Measurements from ENCODE around the gene HS3ST6. TPM values are rescaled to one million over a fixed set of nuclear protein-coding genes. Genes with fewer than 3 reads are reported as not detected.
A peak's percentile ranks its signal among the peaks of the same experiment; 100 is the strongest.
"Not testable (repeated sequence)": the region's sequence is repeated elsewhere in the genome, so short reads cannot be mapped to it uniquely, and the experiment has no call there.

HS3ST6 gene
- polyA plus RNA-seq, 1 experiment: not detected

GRCh38 chr16:1963806-1964505, 45.7 kb upstream of the HS3ST6 start:
- ChIA-PET CTCF (interaction anchor here (1.3 to 1.4 kb wide), 2 partner anchors 9 to 40 kb away, joined by 6 to 7 read pairs; partner anchors contain the start of gene RPL3L), POLR2A (interaction anchor here (0.6 to 1.0 kb wide), 6 partner anchors 23 to 136 kb away, joined by 3 to 15 read pairs (median 8); partner anchors contain the start of gene FAHD1)
- Histone ChIP-seq H3K27me3 (ENCODE audit: control insufficient read depth, insufficient read depth, low read length) (no peaks in the 10 kb centered on the region), H3K36me3 (ENCODE audit: control insufficient read depth, insufficient read depth, low read length) (peaks cover 17% of the 10 kb centered on the region), H3K4me3 (ENCODE audit: low read depth, low read length) (peak overlapping the region; percentile 92)
- DNase-seq (ENCODE audit: low read depth): no peak
- TF ChIP-seq, protein P1, sequence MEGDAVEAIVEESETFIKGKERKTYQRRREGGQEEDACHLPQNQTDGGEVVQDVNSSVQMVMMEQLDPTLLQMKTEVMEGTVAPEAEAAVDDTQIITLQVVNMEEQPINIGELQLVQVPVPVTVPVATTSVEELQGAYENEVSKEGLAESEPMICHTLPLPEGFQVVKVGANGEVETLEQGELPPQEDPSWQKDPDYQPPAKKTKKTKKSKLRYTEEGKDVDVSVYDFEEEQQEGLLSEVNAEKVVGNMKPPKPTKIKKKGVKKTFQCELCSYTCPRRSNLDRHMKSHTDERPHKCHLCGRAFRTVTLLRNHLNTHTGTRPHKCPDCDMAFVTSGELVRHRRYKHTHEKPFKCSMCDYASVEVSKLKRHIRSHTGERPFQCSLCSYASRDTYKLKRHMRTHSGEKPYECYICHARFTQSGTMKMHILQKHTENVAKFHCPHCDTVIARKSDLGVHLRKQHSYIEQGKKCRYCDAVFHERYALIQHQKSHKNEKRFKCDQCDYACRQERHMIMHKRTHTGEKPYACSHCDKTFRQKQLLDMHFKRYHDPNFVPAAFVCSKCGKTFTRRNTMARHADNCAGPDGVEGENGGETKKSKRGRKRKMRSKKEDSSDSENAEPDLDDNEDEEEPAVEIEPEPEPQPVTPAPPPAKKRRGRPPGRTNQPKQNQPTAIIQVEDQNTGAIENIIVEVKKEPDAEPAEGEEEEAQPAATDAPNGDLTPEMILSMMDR (IDR thresholded peaks at IDR 0.05; ENCODE audit: insufficient read depth, low read depth, low read length): peak; percentile 29; the same call in 1 of the 2 replicates

- H3K27me3 ChIP-seq (ENCODE audit: control insufficient read depth, insufficient read depth, low read length); CTCF ChIA-PET; H3K4me3 ChIP-seq (ENCODE audit: low read depth, low read length); DNase-seq (ENCODE audit: low read depth); POLR2A ChIA-PET: not testable (repeated sequence)
- peaks cover 17% of the 10 kb centered on the region for H3K36me3 ChIP-seq (ENCODE audit: control insufficient read depth, insufficient read depth, low read length)
Measured at GRCh38 chr16:1962161-1963153, 44.2 kb upstream of the HS3ST6 start.

GRCh38 chr16:1961651-1962067, 43.4 kb upstream of the HS3ST6 start:
- Histone ChIP-seq H3K27me3 (ENCODE audit: control insufficient read depth, insufficient read depth, low read length) (no peaks in the 10 kb centered on the region; the same call in 1 of the 2 replicates), H3K36me3 (ENCODE audit: control insufficient read depth, insufficient read depth, low read length) (peaks cover 17% of the 10 kb centered on the region), H3K4me3 (ENCODE audit: low read depth, low read length) (no peak overlapping the region)
- DNase-seq (ENCODE audit: low read depth): no peak
- ChIA-PET CTCF (no interaction called here), POLR2A (no interaction called here)
- TF ChIP-seq, protein P1 (IDR thresholded peaks at IDR 0.05; ENCODE audit: insufficient read depth, low read depth, low read length): no peak

DNA sequence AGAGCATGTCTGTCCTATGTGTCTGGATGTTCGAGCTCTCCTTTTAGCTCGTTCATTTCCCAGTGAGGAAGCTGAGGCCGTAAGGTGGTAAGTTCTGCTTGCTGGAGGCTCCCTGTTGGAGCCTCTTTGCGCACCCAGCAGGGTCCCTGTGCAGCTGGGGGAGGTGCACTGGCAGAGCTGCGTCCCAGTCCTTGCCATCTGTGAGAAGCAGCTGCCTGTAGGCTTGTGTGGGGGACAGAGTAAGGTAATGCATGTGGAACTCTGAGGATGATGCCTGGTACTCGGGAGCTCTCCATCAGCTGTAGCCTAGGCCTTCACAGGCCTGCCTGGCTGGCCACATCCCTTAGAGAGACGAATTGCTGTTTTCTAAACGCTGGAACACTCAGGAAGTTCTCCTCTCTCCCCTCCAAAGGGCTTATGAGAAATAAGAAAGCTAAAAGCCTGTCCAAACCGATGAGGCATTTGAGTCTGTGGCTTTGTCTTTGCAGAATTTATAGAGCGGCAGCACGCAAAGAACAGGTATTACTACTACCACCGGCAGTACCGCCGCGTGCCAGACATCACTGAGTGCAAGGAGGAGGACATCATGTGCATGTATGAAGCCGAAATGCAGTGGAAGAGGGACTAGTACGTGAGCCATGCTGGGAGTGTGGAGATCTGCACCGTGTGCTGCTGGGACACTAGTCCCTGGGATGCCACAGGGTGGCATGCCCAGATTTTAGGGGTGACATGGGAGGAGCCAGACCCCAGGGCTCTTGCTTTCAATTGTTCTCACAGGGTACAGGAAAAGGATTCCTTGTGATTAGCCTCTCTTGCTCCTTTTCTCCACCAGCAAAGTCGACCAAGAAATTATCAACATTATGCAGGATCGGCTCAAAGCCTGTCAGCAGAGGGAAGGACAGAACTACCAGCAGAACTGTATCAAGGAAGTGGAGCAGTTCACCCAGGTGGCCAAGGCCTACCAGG, 42.7 kb upstream of the HS3ST6 start:
- ChIA-PET POLR2A (no interaction called here), CTCF (interaction anchor here (0.6 to 1.0 kb wide), 3 partner anchors 12 to 54 kb away, joined by 3 to 5 read pairs (median 3); no protein-coding TSS in a partner anchor)
- peaks cover 17% of the 10 kb centered on the region for H3K36me3 ChIP-seq (ENCODE audit: control insufficient read depth, insufficient read depth, low read length)
- DNase-seq (ENCODE audit: low read depth): no peak
- H3K4me3 ChIP-seq (ENCODE audit: low read depth, low read length): peak overlapping the region; percentile 94
- TF ChIP-seq, protein P1 (IDR thresholded peaks at IDR 0.05; ENCODE audit: insufficient read depth, low read depth, low read length): no peak
- no peaks in the 10 kb centered on the region; the same call in 1 of the 2 replicates for H3K27me3 ChIP-seq (ENCODE audit: control insufficient read depth, insufficient read depth, low read length)

Measured in BJ (cell line).